Thyroid gland (tissue), 4 donors: Measurements from ENCODE around the gene LRRC53.

ENCODE experiments used
- CTCF ChIP-seq, 6 experiments: fragments of 200-600 bp in 3 of 6; fragments of 450-650 bp in 3 of 6; sonication (generic) in 3 of 6; IDR thresholded peaks; one replicate each; pipeline ENCODE4 v1.5.1; 2016 to 2019; ENCODE audit warnings: antibody characterized with exemption in 6 of 6, mild to moderate bottlenecking in 2 of 6, inconsistent platforms in 1 of 6, moderate library complexity in 1 of 6
- POLR2A ChIP-seq, 2 donors: fragments of 450-650 bp; IDR thresholded peaks; one replicate each; pipeline ENCODE4 v1.6.1; 2017; ENCODE audit warnings: antibody characterized with exemption in 2 of 2, mild to moderate bottlenecking in 2 of 2, moderate library complexity in 1 of 2

GRCh38 chr1:74481607-74482006, 30.8 kb downstream of the LRRC53 start:
- TF ChIP-seq CTCF (IDR thresholded peaks at IDR 0.05) (no peak), POLR2A (IDR thresholded peaks at IDR 0.05) (no peak)
